Fibroblast of mammary gland (primary cell): ENCODE data around the gene CTIF.

Source experiments
- DNase-seq: peaks from one replicate; pipeline ENCODE4 v3.0.0-alpha.2; 2010; ENCODE audit warnings: low read depth
- H3K4me3 ChIP-seq: 2 replicates; pipeline ENCODE4 v1.5.1; 2011; ENCODE audit warnings: low read depth, mild to moderate bottlenecking, low read length, moderate library complexity; ENCODE audit not compliant: control insufficient read depth
- CTCF ChIP-seq: conservative IDR thresholded peaks from 2 replicates; pipeline ENCODE4 v1.5.1; 2011; ENCODE audit warnings: low read depth, low read length, inconsistent platforms; ENCODE audit not compliant: control insufficient read depth, insufficient read depth

CTIF gene

DNA sequence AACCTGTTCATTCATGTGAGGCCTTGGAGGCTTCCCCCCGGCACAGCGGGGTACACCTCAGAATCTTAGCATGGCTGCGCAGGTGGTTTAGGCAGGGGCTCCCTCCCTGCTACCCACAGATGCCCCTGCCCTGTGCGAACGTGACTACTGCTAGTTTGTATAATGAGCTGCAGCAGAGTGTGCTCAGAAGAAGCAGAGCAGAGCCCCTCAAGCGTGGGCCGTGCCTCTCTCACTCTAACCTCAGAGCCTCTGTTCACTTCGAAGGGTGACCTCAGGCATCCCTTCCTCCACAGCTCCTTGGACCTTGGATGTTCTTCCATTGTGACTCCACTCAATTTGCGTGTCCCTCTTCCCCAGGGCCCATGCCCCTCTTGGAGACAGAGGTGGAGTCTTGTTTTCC, 161.6 kb downstream of the CTIF start:
- H3K4me3 ChIP-seq: no peak overlapping the region
- no peak for TF ChIP-seq CTCF
- no peak for DNase-seq

DNA sequence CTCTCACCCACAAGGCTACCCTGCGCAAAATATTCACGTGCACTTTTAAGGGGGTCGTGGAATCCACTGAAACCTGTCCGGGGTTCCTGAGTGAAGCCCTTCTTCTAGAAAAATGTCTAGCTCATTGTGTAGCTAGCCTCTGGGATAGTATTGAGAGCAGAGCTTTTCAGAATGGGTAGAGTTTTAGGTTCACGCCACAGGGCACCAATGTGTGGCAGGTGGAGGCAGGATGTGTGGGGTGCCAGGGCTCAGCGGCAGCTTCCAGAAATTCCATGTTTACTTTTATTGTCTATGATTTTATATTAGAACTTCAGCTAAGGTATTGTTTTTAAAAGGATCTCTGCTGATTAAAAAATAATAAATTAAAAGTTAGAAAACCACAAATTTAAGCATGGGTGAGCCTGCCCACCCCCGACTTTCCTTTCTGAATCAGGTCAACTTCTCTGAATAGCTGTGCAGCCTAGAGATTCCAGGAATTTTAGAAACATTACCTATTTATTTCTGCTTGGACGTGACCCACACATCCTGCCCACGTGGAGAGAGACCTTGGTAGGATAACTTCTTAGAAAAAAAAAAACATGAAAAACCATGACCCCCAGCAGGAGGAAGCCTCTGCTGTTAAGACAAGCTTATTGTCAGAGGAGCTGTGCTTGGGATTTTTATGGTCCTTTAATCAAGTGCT, 163.7 kb downstream of the CTIF start:
- no peak overlapping the region for H3K4me3 ChIP-seq
- DNase-seq: no peak
- no peak for TF ChIP-seq CTCF

DNA sequence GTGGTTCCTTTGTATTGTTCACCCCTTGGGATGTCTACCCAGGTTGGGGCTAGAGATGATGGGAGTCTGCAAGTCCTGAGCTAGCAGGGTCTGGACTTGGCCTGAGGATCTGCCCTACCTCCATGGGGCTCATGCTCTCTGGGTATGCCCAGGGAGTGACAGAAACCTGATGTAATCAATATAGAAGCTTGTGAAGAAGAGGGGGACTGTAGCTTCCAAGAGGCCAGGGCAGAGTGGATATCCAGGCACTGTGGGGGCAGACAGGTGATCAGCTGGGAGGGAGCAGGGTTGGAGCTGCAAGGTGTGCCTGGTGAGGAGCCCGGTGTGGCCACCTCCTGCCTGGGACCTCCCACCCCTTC, 164.2 kb downstream of the CTIF start:
- no peak for DNase-seq
- H3K4me3 ChIP-seq: no peak overlapping the region
- no peak for TF ChIP-seq CTCF

- no peak for DNase-seq
- TF ChIP-seq CTCF: no peak
- H3K4me3 ChIP-seq: no peak overlapping the region
Measured at GRCh38 chr18:48703418-48703817, 164.6 kb downstream of the CTIF start.

- no peak overlapping the region for H3K4me3 ChIP-seq
- no peak for TF ChIP-seq CTCF
- DNase-seq: no peak
Measured at GRCh38 chr18:48705043-48705442, 166.2 kb downstream of the CTIF start.

DNA sequence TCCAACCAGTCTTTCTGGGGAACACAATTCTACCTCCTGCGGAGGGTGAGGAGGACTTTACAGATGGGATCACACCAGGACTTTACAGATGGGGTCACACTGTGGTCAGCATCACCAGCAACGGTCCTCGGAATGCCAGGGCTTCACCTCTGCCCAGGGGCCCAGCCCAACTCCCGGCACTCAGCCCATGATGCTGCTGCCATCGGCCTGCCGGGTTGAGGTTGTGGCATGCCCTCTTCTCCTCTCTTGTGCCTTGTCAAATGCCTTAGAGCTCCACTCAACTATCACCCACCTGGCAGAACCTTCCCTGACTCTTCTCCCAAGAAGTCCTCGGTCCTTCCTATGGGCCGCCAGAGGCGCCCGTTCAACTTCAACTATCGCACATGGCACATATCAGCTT, 166.7 kb downstream of the CTIF start:
- TF ChIP-seq CTCF: no peak
- DNase-seq: no peak

DNA sequence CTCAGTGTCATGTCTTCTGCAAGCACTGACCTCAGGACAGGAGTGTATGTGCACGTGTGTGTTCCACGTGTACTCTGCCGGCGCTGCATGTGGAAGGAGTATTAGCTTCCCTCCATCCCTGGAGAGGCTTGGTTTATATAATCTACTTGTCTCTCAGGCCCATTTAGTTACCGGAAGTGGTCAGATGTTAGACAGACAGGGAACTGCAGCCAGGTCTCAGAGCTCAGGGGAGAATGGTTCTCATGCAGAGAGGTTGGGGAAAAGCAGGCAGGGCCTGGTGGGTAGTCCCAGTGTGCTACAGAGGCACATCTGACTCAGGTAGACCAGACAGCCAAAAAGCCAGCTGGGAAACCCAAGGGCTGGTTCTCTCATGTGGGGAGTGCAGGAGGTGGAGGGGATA, 167.9 kb downstream of the CTIF start:
- no peak for TF ChIP-seq CTCF
- no peak overlapping the region for H3K4me3 ChIP-seq
- no peak for DNase-seq

More for the DNA sequence above, 166.7 kb downstream of the CTIF start:
- H3K4me3 ChIP-seq: no peak overlapping the region
